K562 (cell line): Measurements from ENCODE around the gene EFCAB12. TPM values are rescaled to one million over a fixed set of nuclear protein-coding genes. Genes with fewer than 3 reads are reported as not detected.

ENCODE experiments used
- AFF4 ChIP-seq: sonication (generic); formaldehyde crosslinking; IDR thresholded peaks from 2 replicates; pipeline ENCODE4 v1.8.0; 2023; ENCODE audit warnings: mild to moderate bottlenecking, missing genetic modification reagents
- E2F1 ChIP-seq: sonication (generic); formaldehyde crosslinking; IDR thresholded peaks from 2 replicates; pipeline ENCODE4 v1.8.1; 2023; ENCODE audit warnings: mild to moderate bottlenecking, missing genetic modification reagents, moderate library complexity
- EWSR1 ChIP-seq: fragments of 450-650 bp; IDR thresholded peaks from 2 replicates; pipeline ENCODE4 v1.6.1; 2018; ENCODE audit warnings: borderline replicate concordance, mild to moderate bottlenecking, low read depth, moderate library complexity; ENCODE audit not compliant: partially characterized antibody
- GTF2E2 ChIP-seq: fragments of 200-800 bp; sonication (Bioruptor generic); IDR thresholded peaks from 2 replicates; pipeline ENCODE4 v1.6.1; 2016; ENCODE audit warnings: missing genetic modification characterization, missing compliant biosample characterization
- KDM4B ChIP-seq, 2 experiments: fragments of 450-650 bp in 1 of 2; sonication (generic) in 1 of 2; IDR thresholded peaks; 2 replicates each; pipeline ENCODE4 v1.6.1; 2016 to 2017; ENCODE audit warnings: borderline replicate concordance in 2 of 2, antibody characterized with exemption in 1 of 2, low read depth in 1 of 2, mild to moderate bottlenecking in 1 of 2
- L3MBTL2 ChIP-seq: fragments of 450-650 bp; IDR thresholded peaks from 2 replicates; pipeline ENCODE4 v1.6.1; 2016; ENCODE audit warnings: mild to moderate bottlenecking, moderate library complexity
- MAX ChIP-seq: sonication (generic); formaldehyde crosslinking; IDR thresholded peaks from 2 replicates; pipeline ENCODE4 v1.9.0; 2022; ENCODE audit warnings: mild to moderate bottlenecking, missing genetic modification reagents
- MYNN ChIP-seq, 2 experiments: sonication (generic); formaldehyde crosslinking in 1 of 2; IDR thresholded peaks; 2 replicates each; pipeline versions ENCODE4 v1.5.0 to v1.6.1; 2016 to 2020; ENCODE audit warnings: antibody characterized with exemption in 1 of 2, missing genetic modification reagents in 1 of 2
- NR2C2 ChIP-seq, 2 experiments: fragments of 200-800 bp in 1 of 2; sonication (Bioruptor generic) in 1 of 2; sonication (generic) in 1 of 2; formaldehyde crosslinking in 1 of 2; IDR thresholded peaks; 2 replicates each; pipeline versions ENCODE4 v1.6.1 to v1.8.0; 2016 to 2022; ENCODE audit warnings: mild to moderate bottlenecking in 1 of 2, missing compliant biosample characterization in 1 of 2, missing genetic modification characterization in 1 of 2, missing genetic modification reagents in 1 of 2
- PCBP2 ChIP-seq: fragments of 200-400 bp; formaldehyde crosslinking; IDR thresholded peaks from 2 replicates; pipeline ENCODE4 v1.6.1; 2018; ENCODE audit warnings: low read length, low read depth, mild to moderate bottlenecking, moderate library complexity; ENCODE audit not compliant: poor library complexity, severe bottlenecking
- SNRNP70 ChIP-seq: fragments of 200-400 bp; formaldehyde crosslinking; optimal IDR thresholded peaks from 2 replicates; pipeline ENCODE3; 2017; ENCODE audit warnings: low read depth, low read length
- SRSF7 ChIP-seq: fragments of 200-400 bp; formaldehyde crosslinking; optimal IDR thresholded peaks from 2 replicates; pipeline ENCODE3; 2017; ENCODE audit warnings: mild to moderate bottlenecking, low read depth, low read length
- TARDBP ChIP-seq: fragments of 450-650 bp; IDR thresholded peaks from 2 replicates; pipeline ENCODE4 v1.6.1; 2016
- TEAD1 ChIP-seq, 2 experiments: fragments of 450-650 bp in 1 of 2; sonication (generic) in 1 of 2; formaldehyde crosslinking; IDR thresholded peaks; 2 replicates each; pipeline versions ENCODE4 v1.4.0 to v1.8.0; 2020 to 2022; ENCODE audit warnings: mild to moderate bottlenecking in 2 of 2, missing genetic modification reagents in 1 of 2
- YY1 ChIP-seq, 3 experiments: IDR thresholded peaks; 2 replicates each; pipeline ENCODE4 v1.6.1; 2011; ENCODE audit warnings: low read length in 2 of 3, mild to moderate bottlenecking in 2 of 3, moderate library complexity in 2 of 3, borderline replicate concordance in 1 of 3, control low read depth in 1 of 3, low read depth in 1 of 3; ENCODE audit not compliant: insufficient read depth in 3 of 3, insufficient replicate concordance in 2 of 3, control insufficient read depth in 1 of 3, insufficient read length in 1 of 3; ENCODE audit errors: extremely low read depth in 1 of 3
- ZKSCAN1 ChIP-seq: fragments of 150-350 bp; IDR thresholded peaks from 2 replicates; pipeline ENCODE4 v1.6.1; 2016; ENCODE audit warnings: low read depth, low read length
- polyA plus RNA-seq, 8 experiments: library from polyadenylated mRNA; depleted of rRNA in 4 of 8; stranded (reverse) in 5 of 8; unstranded in 3 of 8; fragments of >200 nt; fragmentation: Nextera tagmentation in 2 of 8; fragmentation: Illumina TruSeq in 1 of 8; extraction: Ambion mirVana in 2 of 8; extraction: Trizol in 1 of 8; gene quantifications; 2 replicates each; pipeline versions ENCODE4 v1.2.1 to v1.2.3, GENCODE V29; 2011 to 2014; ENCODE audit warnings: inconsistent platforms in 1 of 8, missing spikeins in 1 of 8
- total RNA-seq, 7 experiments: library from RNA; depleted of rRNA in 6 of 7; stranded (reverse); fragments of >200 nt in 6 of 7; fragmentation: Illumina TruSeq in 2 of 7; extraction: Trizol in 2 of 7; gene quantifications; 2 replicates each; pipeline versions ENCODE4 v1.2.1 to v1.2.3, GENCODE V29; 2011 to 2021; ENCODE audit warnings: low replicate concordance in 1 of 7
- TF ChIP-seq, protein P1 (sequence below), 2 experiments: IDR thresholded peaks; 2 replicates each; pipeline ENCODE4 v1.6.1; 2012; ENCODE audit warnings: improper control_type of control experiment in 2 of 2, low read depth in 2 of 2, low read length in 2 of 2, borderline replicate concordance in 1 of 2

EFCAB12 gene
- total and polyA plus RNA-seq, 9 of the 15 experiments (the other 6 are each of a cell fraction or from before 2014, with no cell fraction given) = 0.08 to 0.95 (median 0.56) TPM; not detected in 1

GRCh38 chr3:129428376-129429079, at the start of gene EFCAB12 (continued):
- TF ChIP-seq AFF4 (CRISPR knock-in tag) = 0 out of 2 replicates have a peak, but pooled peaks have one; percentile 38
- TF ChIP-seq PCBP2 = no peak
- no peak for TF ChIP-seq GTF2E2 (tag)
- TF ChIP-seq KDM4B (IDR thresholded peaks at IDR 0.05; ENCODE audit: borderline replicate concordance in 2 of 2, low read depth in 1 of 2) = 0 out of 4 replicates have a peak, but pooled peaks of 1 of the 2 experiments have one; percentile 30
- no peak for TF ChIP-seq TEAD1 (CRISPR knock-in tag; IDR thresholded peaks at IDR 0.05)
- 0 out of 2 replicates have a peak, but pooled peaks have one; percentile 7 for TF ChIP-seq L3MBTL2
- TF ChIP-seq NR2C2 (CRISPR knock-in tag; IDR thresholded peaks at IDR 0.05) = 0 out of 2 replicates have a peak, but pooled peaks have one; percentile 31
- no peak for TF ChIP-seq NR2C2 (tag; IDR thresholded peaks at IDR 0.05)
- TF ChIP-seq, protein P1, sequence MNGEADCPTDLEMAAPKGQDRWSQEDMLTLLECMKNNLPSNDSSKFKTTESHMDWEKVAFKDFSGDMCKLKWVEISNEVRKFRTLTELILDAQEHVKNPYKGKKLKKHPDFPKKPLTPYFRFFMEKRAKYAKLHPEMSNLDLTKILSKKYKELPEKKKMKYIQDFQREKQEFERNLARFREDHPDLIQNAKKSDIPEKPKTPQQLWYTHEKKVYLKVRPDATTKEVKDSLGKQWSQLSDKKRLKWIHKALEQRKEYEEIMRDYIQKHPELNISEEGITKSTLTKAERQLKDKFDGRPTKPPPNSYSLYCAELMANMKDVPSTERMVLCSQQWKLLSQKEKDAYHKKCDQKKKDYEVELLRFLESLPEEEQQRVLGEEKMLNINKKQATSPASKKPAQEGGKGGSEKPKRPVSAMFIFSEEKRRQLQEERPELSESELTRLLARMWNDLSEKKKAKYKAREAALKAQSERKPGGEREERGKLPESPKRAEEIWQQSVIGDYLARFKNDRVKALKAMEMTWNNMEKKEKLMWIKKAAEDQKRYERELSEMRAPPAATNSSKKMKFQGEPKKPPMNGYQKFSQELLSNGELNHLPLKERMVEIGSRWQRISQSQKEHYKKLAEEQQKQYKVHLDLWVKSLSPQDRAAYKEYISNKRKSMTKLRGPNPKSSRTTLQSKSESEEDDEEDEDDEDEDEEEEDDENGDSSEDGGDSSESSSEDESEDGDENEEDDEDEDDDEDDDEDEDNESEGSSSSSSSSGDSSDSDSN (IDR thresholded peaks at IDR 0.05; ENCODE audit: borderline replicate concordance in 1 of 2, low read depth in 2 of 2, low read length in 2 of 2) = no peak
- TF ChIP-seq MAX (CRISPR knock-in tag) = peak; percentile 70
- no peak for TF ChIP-seq TARDBP
- no peak for TF ChIP-seq SNRNP70
- TF ChIP-seq YY1 (IDR thresholded peaks at IDR 0.05; ENCODE audit: borderline replicate concordance in 1 of 3, control insufficient read depth in 1 of 3, extremely low read depth in 1 of 3, insufficient read depth in 3 of 3, insufficient read length in 1 of 3, insufficient replicate concordance in 2 of 3, low read depth in 1 of 3, low read length in 2 of 3) = peak in 1 of 3 experiments; percentile 27
- 0 out of 2 replicates have a peak, but pooled peaks have one; percentile 8 for TF ChIP-seq ZKSCAN1
- no peak for TF ChIP-seq E2F1 (CRISPR knock-in tag)
- no peak for TF ChIP-seq EWSR1
- peak; percentile 31; the same call in 1 of the 2 replicates for TF ChIP-seq MYNN (IDR thresholded peaks at IDR 0.05)
- no peak for TF ChIP-seq MYNN (CRISPR knock-in tag; IDR thresholded peaks at IDR 0.05)
- no peak for TF ChIP-seq SRSF7
